Fibroblast of lung (primary cell): ENCODE results near the gene TCF4. TPM values are rescaled to one million over a fixed set of nuclear protein-coding genes. Genes with fewer than 3 reads are reported as not detected.

Experiments used
- DNase-seq, 2 donors: peaks; one replicate each; pipeline versions ENCODE4 v3.0.0 to v3.0.0-alpha.2; 2010; ENCODE audit warnings: low read depth in 2 of 2
- H2AFZ ChIP-seq: 2 replicates; pipeline ENCODE4 v1.5.1; 2012; ENCODE audit warnings: low read length, control low read depth, inconsistent platforms
- H3K27ac ChIP-seq: 2 replicates; pipeline ENCODE4 v1.5.1; 2011; ENCODE audit warnings: low read length, control low read depth; ENCODE audit not compliant: insufficient read depth
- H3K27me3 ChIP-seq: 2 replicates; pipeline ENCODE4 v1.5.1; 2011; ENCODE audit warnings: mild to moderate bottlenecking, low read length; ENCODE audit not compliant: control insufficient read depth, insufficient read depth
- H3K36me3 ChIP-seq: 2 replicates; pipeline ENCODE4 v1.5.1; 2011; ENCODE audit warnings: low read length; ENCODE audit not compliant: control insufficient read depth, insufficient read depth
- H3K4me1 ChIP-seq: 2 replicates; pipeline ENCODE4 v1.5.1; 2011; ENCODE audit warnings: low read length; ENCODE audit not compliant: control insufficient read depth, insufficient read depth; ENCODE audit errors: extremely low read depth
- H3K4me2 ChIP-seq: 2 replicates; pipeline ENCODE4 v1.5.1; 2011; ENCODE audit warnings: low read length, control low read depth; ENCODE audit not compliant: insufficient read depth; ENCODE audit errors: extremely low read depth
- H3K4me3 ChIP-seq, 4 experiments: fragments of 200-600 bp in 1 of 4; sonication (generic) in 1 of 4; replicated peaks in 1 of 4; 2 replicates each; pipeline ENCODE4 v1.5.1; 2011 to 2016; ENCODE audit warnings: low read length in 4 of 4, low read depth in 3 of 4, mild to moderate bottlenecking in 3 of 4, control low read depth in 2 of 4, inconsistent platforms in 1 of 4, mixed read lengths in 1 of 4; ENCODE audit not compliant: insufficient read depth in 1 of 4; ENCODE audit errors: control extremely low read depth in 1 of 4
- H3K79me2 ChIP-seq: 2 replicates; pipeline ENCODE4 v1.5.1; 2012; ENCODE audit warnings: mild to moderate bottlenecking, low read length, inconsistent platforms; ENCODE audit not compliant: control insufficient read depth, insufficient read depth
- H3K9ac ChIP-seq: 2 replicates; pipeline ENCODE4 v1.5.1; 2011; ENCODE audit warnings: mild to moderate bottlenecking, low read length, control low read depth; ENCODE audit not compliant: insufficient read depth
- H3K9me3 ChIP-seq: 2 replicates; pipeline ENCODE4 v1.5.1; 2012; ENCODE audit warnings: low read depth, low read length; ENCODE audit not compliant: control insufficient read depth, insufficient read depth
- H4K20me1 ChIP-seq: 2 replicates; pipeline ENCODE4 v1.5.1; 2011; ENCODE audit warnings: low read length; ENCODE audit not compliant: control insufficient read depth, insufficient read depth; ENCODE audit errors: extremely low read depth
- CTCF ChIP-seq, 2 donors: IDR thresholded peaks in 1 of 2; conservative IDR thresholded peaks in 1 of 2; 1 replicate in 1 of 2; 2 replicates in 1 of 2; pipeline ENCODE4 v1.5.1; 2011 to 2012; ENCODE audit warnings: low read length in 2 of 2, control low read depth in 1 of 2, inconsistent platforms in 1 of 2, low read depth in 1 of 2, mild to moderate bottlenecking in 1 of 2
- EZH2 ChIP-seq: IDR thresholded peaks from 2 replicates; pipeline ENCODE4 v1.5.1; 2012; ENCODE audit warnings: low read length, control low read depth, mild to moderate bottlenecking; ENCODE audit errors: missing control alignments
- polyA plus RNA-seq, 2 donors: library from polyadenylated mRNA; depleted of rRNA in 1 of 2; stranded (reverse) in 1 of 2; unstranded in 1 of 2; fragments of >200 nt; gene quantifications; 2 replicates each; pipeline ENCODE4 v1.2.1, GENCODE V29; 2011 to 2012; ENCODE audit warnings: missing spikeins in 1 of 2
- total RNA-seq: library from RNA; depleted of rRNA; stranded (reverse); fragments of >200 nt; gene quantifications from 2 replicates; pipeline ENCODE4 v1.2.1, GENCODE V29; 2014

Gene TCF4
- total and polyA plus RNA-seq, 2 donors (not counting 1 experiment from before 2014, with no cell fraction given) = 48.9 to 57.6 TPM

DNA sequence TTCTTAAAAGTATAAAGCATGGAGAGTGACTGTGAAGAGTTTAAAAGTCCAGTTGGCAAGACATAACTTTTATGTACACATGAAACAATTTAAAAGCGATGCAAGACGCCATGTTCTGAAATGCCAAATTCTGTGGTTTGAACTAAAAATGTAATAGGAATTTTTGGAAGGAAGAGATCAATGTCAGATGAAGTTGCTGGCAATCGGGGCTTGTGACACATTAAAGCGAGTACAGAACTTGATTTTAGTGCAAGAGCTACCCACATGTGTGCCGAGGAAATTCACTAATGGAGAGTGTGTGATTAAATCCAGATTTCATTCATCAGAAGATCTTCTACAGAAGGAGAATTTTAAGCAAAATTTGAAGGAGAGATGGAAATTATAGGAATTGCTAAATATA lies 408.6 kb downstream of the TCF4 start:
- Histone ChIP-seq H3K27me3 (no peaks in the 10 kb centered on the region), H3K9ac (no peak overlapping the region), H3K4me1 (no peaks in the 10 kb centered on the region), H3K36me3 (no peaks in the 10 kb centered on the region), H3K4me2 (no peak overlapping the region), H3K79me2 (no peaks in the 10 kb centered on the region), H3K4me3 (no peak overlapping the region), H2AFZ (no peak overlapping the region), H3K9me3 (no peaks in the 10 kb centered on the region), H3K27ac (no peak overlapping the region), H4K20me1 (no peaks in the 10 kb centered on the region)
- TF ChIP-seq EZH2 (no peak), CTCF (conservative IDR thresholded peaks at IDR 0.05 in 1 of 2, IDR thresholded peaks at IDR 0.05 in 1 of 2; ENCODE audit: low read depth in 1 of 2, low read length in 2 of 2) (no peak)
- peak in 1 of 2 donors; percentile 30 for DNase-seq

DNA sequence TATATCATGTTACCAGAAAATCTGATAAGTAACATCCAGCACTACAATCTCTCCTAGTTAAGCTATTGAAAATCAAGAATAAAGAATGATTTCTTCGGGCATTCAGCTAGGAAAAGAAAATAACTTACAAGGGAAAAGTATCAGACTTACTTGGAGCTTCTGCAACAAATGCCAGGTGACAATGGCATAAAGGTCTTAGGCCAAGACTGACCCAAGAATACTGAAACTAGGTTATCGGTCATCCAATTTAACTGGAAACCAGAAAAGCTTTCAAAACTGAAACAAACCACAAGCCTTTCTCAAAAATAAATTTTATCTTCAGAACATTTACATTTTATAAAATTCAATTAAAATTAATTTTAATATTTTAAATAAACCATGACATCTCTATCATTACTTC lies 414.7 kb downstream of the TCF4 start:
- Histone ChIP-seq H3K27me3 (no peaks in the 10 kb centered on the region), H3K36me3 (no peaks in the 10 kb centered on the region), H3K4me1 (no peaks in the 10 kb centered on the region), H3K4me3 (no peak overlapping the region), H3K27ac (no peak overlapping the region), H2AFZ (no peak overlapping the region), H4K20me1 (no peaks in the 10 kb centered on the region), H3K9ac (no peak overlapping the region), H3K9me3 (no peaks in the 10 kb centered on the region), H3K4me2 (no peak overlapping the region), H3K79me2 (no peaks in the 10 kb centered on the region)
- no peak for DNase-seq
- no peak for TF ChIP-seq EZH2
- TF ChIP-seq CTCF (conservative IDR thresholded peaks at IDR 0.05 in 1 of 2, IDR thresholded peaks at IDR 0.05 in 1 of 2; ENCODE audit: low read depth in 1 of 2, low read length in 2 of 2) = no peak
